ENCODE measurements around the gene OXCT2. TPM values are rescaled to one million over a fixed set of nuclear protein-coding genes. Genes with fewer than 3 reads are reported as not detected.

OXCT2 gene
- total RNA-seq, 1 experiment from 2014 or later, result 2.3 TPM

- Mint-ChIP-seq H3K4me1 (peaks cover 9% of the 10 kb centered on the region), H3K4me3 (no peak overlapping the region), H3K27ac (no peak overlapping the region), H3K27me3 (ENCODE audit: low read depth) (peaks cover 26% of the 10 kb centered on the region), H3K9me3 (peaks cover 12% of the 10 kb centered on the region), H3K36me3 (peaks cover 8% of the 10 kb centered on the region; the same call in 1 of the 2 replicates)
- POLR2A ChIA-PET, result no interaction called here
- CTCF ChIA-PET, result interaction anchor here (0.7 to 1.2 kb wide), 4 partner anchors 57 to 101 kb away, joined by 3 read pairs; no protein-coding TSS in a partner anchor
- ATAC-seq, result no peak
- TF ChIP-seq SMAD3 (CRISPR knock-in tag; IDR thresholded peaks at IDR 0.05; ENCODE audit: borderline replicate concordance) (no peak), ELF4 (CRISPR knock-in tag; IDR thresholded peaks at IDR 0.05; ENCODE audit: low read depth) (no peak), ESRRA (CRISPR knock-in tag; IDR thresholded peaks at IDR 0.05; ENCODE audit: borderline replicate concordance) (no peak), JUN (CRISPR knock-in tag; IDR thresholded peaks at IDR 0.05) (no peak), IRF1 (CRISPR knock-in tag; IDR thresholded peaks at IDR 0.05) (no peak), E2F1 (CRISPR knock-in tag; IDR thresholded peaks at IDR 0.05) (no peak), FOXP1 (CRISPR knock-in tag; IDR thresholded peaks at IDR 0.05; ENCODE audit: borderline replicate concordance) (no peak), ZNF121 (CRISPR knock-in tag; IDR thresholded peaks at IDR 0.05) (no peak), ZNF219 (CRISPR knock-in tag; IDR thresholded peaks at IDR 0.05; ENCODE audit: borderline replicate concordance) (no peak)
- no peak for DNase-seq (ENCODE audit: low spot score)
Observed at GRCh38 chr1:39802496-39803260, 31.5 kb upstream of the OXCT2 start.

DNA sequence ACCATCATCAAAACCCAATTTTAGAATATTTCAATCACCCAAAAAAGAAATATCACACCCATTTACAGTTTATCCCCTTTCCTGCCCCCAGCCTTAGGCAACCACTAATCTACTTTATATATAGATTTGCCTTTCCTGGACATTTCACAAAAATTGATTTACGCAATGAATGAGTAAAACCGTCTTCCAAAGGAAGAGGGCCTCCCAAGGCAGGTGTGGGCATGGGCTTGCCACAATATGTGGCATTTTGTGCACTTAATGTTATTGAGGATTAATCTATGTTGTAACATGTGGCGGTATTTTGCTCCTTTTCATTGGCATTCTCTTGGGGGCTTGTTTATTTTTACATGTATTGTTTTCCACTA lies 29.3 kb upstream of the OXCT2 start:
- ChIA-PET CTCF (interaction anchor here (0.5 to 3.4 kb wide), 10 partner anchors 12 to 219 kb away, joined by 3 to 17 read pairs (median 5); partner anchors contain the start of genes BMP8B and NT5C1A), POLR2A (no interaction called here)
- DNase-seq (ENCODE audit: low spot score) (no peak), ATAC-seq (no peak)
- H3K36me3 Mint-ChIP-seq, result 0 out of 2 replicates have a peak, but pooled peaks cover 2% of the 10 kb centered on the region
- H3K9me3 Mint-ChIP-seq, result peaks cover 6% of the 10 kb centered on the region
- H3K27me3 Mint-ChIP-seq (ENCODE audit: low read depth), result peaks cover 21% of the 10 kb centered on the region
- H3K4me1 Mint-ChIP-seq, result peaks cover 9% of the 10 kb centered on the region
- H3K27ac Mint-ChIP-seq, result no peak overlapping the region
- TF ChIP-seq ZNF416 (CRISPR knock-in tag; IDR thresholded peaks at IDR 0.05) (no peak), IRF2 (CRISPR knock-in tag; IDR thresholded peaks at IDR 0.05; ENCODE audit: borderline replicate concordance, low read depth) (no peak), PRRX2 (CRISPR knock-in tag; IDR thresholded peaks at IDR 0.05) (no peak), MXD4 (CRISPR knock-in tag; IDR thresholded peaks at IDR 0.05; ENCODE audit: borderline replicate concordance) (no peak), NFYB (CRISPR knock-in tag; conservative IDR thresholded peaks at IDR 0.05; ENCODE audit: low read depth) (no peak), ESRRA (CRISPR knock-in tag; IDR thresholded peaks at IDR 0.05; ENCODE audit: borderline replicate concordance) (no peak), OVOL2 (CRISPR knock-in tag; IDR thresholded peaks at IDR 0.05; ENCODE audit: borderline replicate concordance) (no peak), TCF7 (CRISPR knock-in tag; IDR thresholded peaks at IDR 0.05; ENCODE audit: low read depth) (no peak), RELA (CRISPR knock-in tag; IDR thresholded peaks at IDR 0.05; ENCODE audit: borderline replicate concordance) (no peak), JUN (CRISPR knock-in tag; IDR thresholded peaks at IDR 0.05) (no peak)
- TF ChIP-seq, protein P1, sequence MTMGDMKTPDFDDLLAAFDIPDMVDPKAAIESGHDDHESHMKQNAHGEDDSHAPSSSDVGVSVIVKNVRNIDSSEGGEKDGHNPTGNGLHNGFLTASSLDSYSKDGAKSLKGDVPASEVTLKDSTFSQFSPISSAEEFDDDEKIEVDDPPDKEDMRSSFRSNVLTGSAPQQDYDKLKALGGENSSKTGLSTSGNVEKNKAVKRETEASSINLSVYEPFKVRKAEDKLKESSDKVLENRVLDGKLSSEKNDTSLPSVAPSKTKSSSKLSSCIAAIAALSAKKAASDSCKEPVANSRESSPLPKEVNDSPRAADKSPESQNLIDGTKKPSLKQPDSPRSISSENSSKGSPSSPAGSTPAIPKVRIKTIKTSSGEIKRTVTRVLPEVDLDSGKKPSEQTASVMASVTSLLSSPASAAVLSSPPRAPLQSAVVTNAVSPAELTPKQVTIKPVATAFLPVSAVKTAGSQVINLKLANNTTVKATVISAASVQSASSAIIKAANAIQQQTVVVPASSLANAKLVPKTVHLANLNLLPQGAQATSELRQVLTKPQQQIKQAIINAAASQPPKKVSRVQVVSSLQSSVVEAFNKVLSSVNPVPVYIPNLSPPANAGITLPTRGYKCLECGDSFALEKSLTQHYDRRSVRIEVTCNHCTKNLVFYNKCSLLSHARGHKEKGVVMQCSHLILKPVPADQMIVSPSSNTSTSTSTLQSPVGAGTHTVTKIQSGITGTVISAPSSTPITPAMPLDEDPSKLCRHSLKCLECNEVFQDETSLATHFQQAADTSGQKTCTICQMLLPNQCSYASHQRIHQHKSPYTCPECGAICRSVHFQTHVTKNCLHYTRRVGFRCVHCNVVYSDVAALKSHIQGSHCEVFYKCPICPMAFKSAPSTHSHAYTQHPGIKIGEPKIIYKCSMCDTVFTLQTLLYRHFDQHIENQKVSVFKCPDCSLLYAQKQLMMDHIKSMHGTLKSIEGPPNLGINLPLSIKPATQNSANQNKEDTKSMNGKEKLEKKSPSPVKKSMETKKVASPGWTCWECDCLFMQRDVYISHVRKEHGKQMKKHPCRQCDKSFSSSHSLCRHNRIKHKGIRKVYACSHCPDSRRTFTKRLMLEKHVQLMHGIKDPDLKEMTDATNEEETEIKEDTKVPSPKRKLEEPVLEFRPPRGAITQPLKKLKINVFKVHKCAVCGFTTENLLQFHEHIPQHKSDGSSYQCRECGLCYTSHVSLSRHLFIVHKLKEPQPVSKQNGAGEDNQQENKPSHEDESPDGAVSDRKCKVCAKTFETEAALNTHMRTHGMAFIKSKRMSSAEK (CRISPR knock-in tag; IDR thresholded peaks at IDR 0.05; ENCODE audit: borderline replicate concordance), result no peak
- no peak overlapping the region for H3K4me3 Mint-ChIP-seq
